Inflammatory macrophage treated with lipopolysaccharide for 4 hours (primary cell): Measurements from ENCODE around the gene HOXB5.

ENCODE experiments used
- DNase-seq: peaks from one replicate; pipeline ENCODE4 v3.0.0-alpha.2; 2020

Gene HOXB5

GRCh38 chr17:48589060-48589830 lies 4.3 kb downstream of the HOXB5 start:
- no peak for DNase-seq

- DNase-seq, result no peak
These were observed 5.1 kb downstream of the HOXB5 start for GRCh38 chr17:48588528-48588927.

GRCh38 chr17:48588074-48588415 lies 5.5 kb downstream of the HOXB5 start:
- no peak for DNase-seq

GRCh38 chr17:48587276-48588073 lies 6.1 kb downstream of the HOXB5 start:
- no peak for DNase-seq

- DNase-seq, result no peak
These were observed 7.0 kb downstream of the HOXB5 start for GRCh38 chr17:48586355-48587258.

- no peak for DNase-seq
These were observed 9.3 kb downstream of the HOXB5 start for GRCh38 chr17:48584223-48584741.

- no peak for DNase-seq
These were observed 9.8 kb downstream of the HOXB5 start for GRCh38 chr17:48583708-48584222.

GRCh38 chr17:48582750-48583069 lies 10.9 kb downstream of the HOXB5 start:
- no peak for DNase-seq

GRCh38 chr17:48579760-48580554 lies 13.6 kb downstream of the HOXB5 start:
- no peak for DNase-seq

- no peak for DNase-seq
These were observed 14.2 kb downstream of the HOXB5 start for GRCh38 chr17:48579471-48579759.

- no peak for DNase-seq
These were observed 14.7 kb downstream of the HOXB5 start for GRCh38 chr17:48578616-48579470.

- DNase-seq, result peak; percentile 63
These were observed 15.5 kb downstream of the HOXB5 start, which contains the start of gene HOXB4 for GRCh38 chr17:48577946-48578615. HOXB4 (minus strand) TSS chr17:48578350; CDS start chr17:48578319, 31 bp downstream.

GRCh38 chr17:48577330-48577945 lies 16.1 kb downstream of the HOXB5 start:
- DNase-seq, result no peak

GRCh38 chr17:48576479-48577309 lies 16.9 kb downstream of the HOXB5 start:
- DNase-seq, result no peak

- peak; percentile 37 for DNase-seq
These were observed 17.7 kb downstream of the HOXB5 start for GRCh38 chr17:48575673-48576478.

- no peak for DNase-seq
These were observed 18.5 kb downstream of the HOXB5 start for GRCh38 chr17:48575066-48575582.

- no peak for DNase-seq
These were observed 19.0 kb downstream of the HOXB5 start for GRCh38 chr17:48574505-48575065.
